ENCODE data around the gene UBE3B. TPM values are rescaled to one million over a fixed set of nuclear protein-coding genes. Genes with fewer than 3 reads are reported as not detected.

Gene UBE3B
- total RNA-seq, 1 donor = 14.8 TPM

DNA sequence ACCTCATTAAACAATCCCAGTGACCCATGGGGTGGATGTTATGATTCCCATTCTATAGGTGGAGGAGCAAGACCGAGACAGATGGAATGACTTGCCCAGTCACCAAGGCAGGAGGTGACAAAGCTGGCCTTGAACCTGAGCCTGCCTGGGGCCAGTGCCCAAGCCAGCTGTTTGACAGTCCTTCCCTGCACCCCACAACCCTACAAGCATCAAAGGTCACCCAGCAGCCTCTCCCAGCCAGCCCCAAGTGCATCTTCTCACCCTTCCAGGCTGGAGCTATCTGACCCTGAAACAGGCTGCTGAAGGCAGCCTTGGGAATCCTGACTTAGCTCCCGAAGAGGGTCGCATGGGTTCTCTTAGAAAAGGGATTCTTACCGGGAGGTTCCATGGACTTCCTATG lies 75.5 kb downstream of the UBE3B start:
- no peaks in the 10 kb centered on the region for H3K27me3 ChIP-seq (ENCODE audit: insufficient read depth, low read length)
- no peak overlapping the region for H3K4me3 ChIP-seq (ENCODE audit: low read length)
- no peaks in the 10 kb centered on the region for H3K9me3 ChIP-seq (ENCODE audit: low read depth, low read length)
- H3K4me1 ChIP-seq (ENCODE audit: insufficient read depth, low read length) = no peaks in the 10 kb centered on the region

GRCh38 chr12:109553483-109553882 lies 76.0 kb downstream of the UBE3B start:
- no peak overlapping the region for H3K4me3 ChIP-seq (ENCODE audit: low read length)
- no peaks in the 10 kb centered on the region for H3K9me3 ChIP-seq (ENCODE audit: low read depth, low read length)
- H3K27me3 ChIP-seq (ENCODE audit: insufficient read depth, low read length) = no peaks in the 10 kb centered on the region

GRCh38 chr12:109553906-109554500 lies 76.6 kb downstream of the UBE3B start:
- Histone ChIP-seq H3K4me1 (ENCODE audit: insufficient read depth, low read length) (no peaks in the 10 kb centered on the region), H3K4me3 (ENCODE audit: low read length) (no peak overlapping the region), H3K9me3 (ENCODE audit: low read depth, low read length) (no peaks in the 10 kb centered on the region), H3K27me3 (ENCODE audit: insufficient read depth, low read length) (no peaks in the 10 kb centered on the region)

More at GRCh38 chr12:109553483-109553882, 76.0 kb downstream of the UBE3B start:
- H3K4me1 ChIP-seq (ENCODE audit: insufficient read depth, low read length) = no peaks in the 10 kb centered on the region

GRCh38 chr12:109554761-109555160 lies 77.3 kb downstream of the UBE3B start:
- H3K9me3 ChIP-seq (ENCODE audit: low read depth, low read length) = no peaks in the 10 kb centered on the region
- no peaks in the 10 kb centered on the region for H3K27me3 ChIP-seq (ENCODE audit: insufficient read depth, low read length)
- H3K4me1 ChIP-seq (ENCODE audit: insufficient read depth, low read length) = no peaks in the 10 kb centered on the region
- no peak overlapping the region for H3K4me3 ChIP-seq (ENCODE audit: low read length)

- Histone ChIP-seq H3K4me1 (ENCODE audit: insufficient read depth, low read length) (no peaks in the 10 kb centered on the region), H3K4me3 (ENCODE audit: low read length) (no peak overlapping the region), H3K9me3 (ENCODE audit: low read depth, low read length) (no peaks in the 10 kb centered on the region), H3K27me3 (ENCODE audit: insufficient read depth, low read length) (no peaks in the 10 kb centered on the region)
Measured at GRCh38 chr12:109555431-109556315, 78.2 kb downstream of the UBE3B start.

GRCh38 chr12:109557200-109557599 lies 79.8 kb downstream of the UBE3B start:
- H3K4me3 ChIP-seq (ENCODE audit: low read length) = no peak overlapping the region
- H3K27me3 ChIP-seq (ENCODE audit: insufficient read depth, low read length) = no peaks in the 10 kb centered on the region
- H3K9me3 ChIP-seq (ENCODE audit: low read depth, low read length) = no peaks in the 10 kb centered on the region
- H3K4me1 ChIP-seq (ENCODE audit: insufficient read depth, low read length) = no peaks in the 10 kb centered on the region

GRCh38 chr12:109557805-109558204 lies 80.4 kb downstream of the UBE3B start:
- Histone ChIP-seq H3K4me1 (ENCODE audit: insufficient read depth, low read length) (no peaks in the 10 kb centered on the region), H3K4me3 (ENCODE audit: low read length) (no peak overlapping the region), H3K27me3 (ENCODE audit: insufficient read depth, low read length) (no peaks in the 10 kb centered on the region), H3K9me3 (ENCODE audit: low read depth, low read length) (no peaks in the 10 kb centered on the region)

DNA sequence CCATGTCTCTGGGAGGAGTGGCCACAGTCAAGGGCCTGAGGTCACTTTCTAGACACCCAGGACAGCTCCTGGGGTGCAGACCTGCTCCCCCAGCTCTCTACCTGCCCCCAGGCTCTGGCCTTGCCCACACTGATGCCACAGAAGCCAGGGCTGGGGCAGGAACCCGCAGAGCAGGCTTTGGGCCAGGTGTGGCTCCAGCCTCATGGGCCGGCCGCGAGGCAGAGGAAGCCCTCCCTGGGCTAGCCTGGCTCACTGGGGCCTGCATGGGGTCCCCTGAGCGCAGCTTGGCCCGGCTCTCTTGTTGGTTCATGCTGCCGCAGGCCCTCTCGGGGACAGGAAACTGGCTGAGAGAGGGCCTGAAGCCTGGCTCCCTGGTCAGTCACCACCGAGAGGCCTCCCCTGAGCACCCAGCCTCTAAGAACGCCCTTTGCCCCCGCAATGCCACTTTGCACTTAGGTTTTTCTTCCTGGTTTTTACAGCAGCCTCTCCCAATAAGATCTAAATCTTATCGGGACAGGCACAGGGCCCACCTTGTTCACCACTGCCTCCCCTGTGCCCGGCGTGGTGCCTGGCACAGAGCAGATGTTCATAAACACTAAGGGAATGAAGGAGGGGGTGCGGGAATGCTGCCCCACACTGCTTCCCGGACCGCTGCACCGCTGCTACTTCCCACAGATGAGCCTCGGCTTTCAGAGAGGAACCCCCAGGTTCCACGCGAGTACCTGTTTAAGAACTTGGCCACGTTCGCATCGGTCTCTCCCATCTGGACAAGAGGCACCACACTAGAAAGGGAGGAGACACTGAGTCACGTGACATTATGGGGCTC lies 81.2 kb downstream of the UBE3B start:
- no peak overlapping the region for H3K4me3 ChIP-seq (ENCODE audit: low read length)
- H3K27me3 ChIP-seq (ENCODE audit: insufficient read depth, low read length) = no peaks in the 10 kb centered on the region
- H3K4me1 ChIP-seq (ENCODE audit: insufficient read depth, low read length) = no peaks in the 10 kb centered on the region
- H3K9me3 ChIP-seq (ENCODE audit: low read depth, low read length) = no peaks in the 10 kb centered on the region

DNA sequence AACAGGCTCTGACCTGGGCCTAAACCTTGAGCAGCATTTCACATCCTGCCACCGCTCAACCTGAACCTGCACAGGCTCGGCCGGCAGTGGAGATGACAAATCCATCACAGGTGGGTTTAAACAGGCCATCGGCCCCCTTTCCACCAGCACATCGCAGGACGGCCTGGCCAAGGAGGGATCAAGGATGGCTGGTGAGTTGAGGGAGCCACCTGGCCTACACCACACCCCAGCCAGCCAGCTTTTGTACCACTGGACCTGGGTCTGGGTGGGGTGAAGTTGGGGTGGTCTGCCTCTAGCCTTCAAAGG lies 81.7 kb downstream of the UBE3B start:
- Histone ChIP-seq H3K4me3 (ENCODE audit: low read length) (no peak overlapping the region), H3K9me3 (ENCODE audit: low read depth, low read length) (no peaks in the 10 kb centered on the region), H3K4me1 (ENCODE audit: insufficient read depth, low read length) (no peaks in the 10 kb centered on the region), H3K27me3 (ENCODE audit: insufficient read depth, low read length) (no peaks in the 10 kb centered on the region)

GRCh38 chr12:109559601-109560000 lies 82.2 kb downstream of the UBE3B start:
- no peaks in the 10 kb centered on the region for H3K9me3 ChIP-seq (ENCODE audit: low read depth, low read length)
- no peak overlapping the region for H3K4me3 ChIP-seq (ENCODE audit: low read length)
- H3K4me1 ChIP-seq (ENCODE audit: insufficient read depth, low read length) = no peaks in the 10 kb centered on the region
- no peaks in the 10 kb centered on the region for H3K27me3 ChIP-seq (ENCODE audit: insufficient read depth, low read length)

DNA sequence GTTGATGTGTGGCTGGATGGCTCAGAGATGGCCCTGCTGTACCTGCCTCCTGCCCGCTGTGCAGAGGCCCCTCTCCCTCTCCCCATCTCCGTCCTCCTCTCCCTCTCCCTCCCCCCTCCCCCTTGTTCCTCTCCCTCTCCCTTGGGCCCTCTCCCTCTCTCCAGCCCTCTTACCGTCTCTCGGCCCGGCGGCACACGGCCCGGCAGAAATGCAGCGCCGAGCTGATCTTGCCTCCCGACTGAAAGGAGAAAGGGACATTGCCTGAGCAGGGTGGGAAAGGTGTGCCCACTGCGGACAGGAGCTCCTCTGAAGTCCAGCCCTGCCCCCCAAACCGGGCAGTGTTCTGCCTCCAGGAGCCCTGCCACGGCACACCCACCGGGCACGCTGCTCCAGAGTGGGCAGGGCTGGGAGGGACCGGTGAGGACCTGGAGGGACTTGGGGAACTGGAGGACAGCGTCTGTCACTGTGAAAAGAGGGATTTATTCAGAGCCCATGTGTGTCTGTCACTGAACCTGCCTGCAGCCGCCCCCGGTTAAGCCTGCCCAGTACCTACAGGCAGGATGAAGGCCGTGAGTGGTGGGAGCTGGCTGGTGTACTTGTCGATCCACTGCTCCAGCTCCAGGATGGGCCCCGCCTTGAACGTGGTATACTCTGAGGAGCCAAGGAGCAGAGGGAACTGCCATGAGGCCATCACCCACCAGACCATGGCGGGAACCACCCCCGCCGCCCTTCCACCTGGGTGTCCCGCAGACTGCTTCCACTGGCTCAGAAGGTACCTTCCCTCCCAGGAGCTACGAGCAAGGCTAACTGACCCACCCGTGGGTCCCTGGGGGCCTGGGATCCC lies 83.7 kb downstream of the UBE3B start:
- Histone ChIP-seq H3K4me1 (ENCODE audit: insufficient read depth, low read length) (no peaks in the 10 kb centered on the region), H3K9me3 (ENCODE audit: low read depth, low read length) (no peaks in the 10 kb centered on the region), H3K4me3 (ENCODE audit: low read length) (no peak overlapping the region), H3K27me3 (ENCODE audit: insufficient read depth, low read length) (no peaks in the 10 kb centered on the region)

DNA sequence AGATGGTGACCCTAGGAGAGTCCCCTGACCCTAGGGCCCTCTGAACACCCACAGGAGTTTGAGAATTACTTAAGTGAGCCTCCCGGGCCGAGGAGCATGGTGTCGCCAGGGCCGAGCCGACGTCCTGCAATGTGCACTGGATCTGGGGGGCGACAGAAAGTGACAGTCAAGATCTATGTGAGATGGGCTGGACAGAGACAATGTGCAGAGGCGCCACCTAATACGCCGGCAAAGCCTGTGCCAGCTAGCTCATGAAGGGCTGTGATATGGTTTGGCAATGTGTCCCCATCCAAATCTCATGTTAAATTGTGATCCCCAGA lies 84.2 kb downstream of the UBE3B start:
- H3K9me3 ChIP-seq (ENCODE audit: low read depth, low read length) = no peaks in the 10 kb centered on the region
- H3K4me1 ChIP-seq (ENCODE audit: insufficient read depth, low read length) = no peaks in the 10 kb centered on the region
- H3K4me3 ChIP-seq (ENCODE audit: low read length) = no peak overlapping the region
- no peaks in the 10 kb centered on the region for H3K27me3 ChIP-seq (ENCODE audit: insufficient read depth, low read length)

GRCh38 chr12:109562871-109563270 lies 85.4 kb downstream of the UBE3B start:
- H3K9me3 ChIP-seq (ENCODE audit: low read depth, low read length) = no peaks in the 10 kb centered on the region
- no peaks in the 10 kb centered on the region for H3K4me1 ChIP-seq (ENCODE audit: insufficient read depth, low read length)
- no peak overlapping the region for H3K4me3 ChIP-seq (ENCODE audit: low read length)
- no peaks in the 10 kb centered on the region for H3K27me3 ChIP-seq (ENCODE audit: insufficient read depth, low read length)

GRCh38 chr12:109563291-109564284 lies 86.2 kb downstream of the UBE3B start:
- Histone ChIP-seq H3K4me3 (ENCODE audit: low read length) (no peak overlapping the region), H3K27me3 (ENCODE audit: insufficient read depth, low read length) (no peaks in the 10 kb centered on the region)

More at GRCh38 chr12:109563291-109564284, 86.2 kb downstream of the UBE3B start:
- no peaks in the 10 kb centered on the region for H3K9me3 ChIP-seq (ENCODE audit: low read depth, low read length)
- no peaks in the 10 kb centered on the region for H3K4me1 ChIP-seq (ENCODE audit: insufficient read depth, low read length)
